Subcutaneous adipose tissue (tissue), 4 donors: ENCODE data around the gene KRTAP10-4. TPM values are rescaled to one million over a fixed set of nuclear protein-coding genes. Genes with fewer than 3 reads are reported as not detected.
"Not testable (repeated sequence)": the region's sequence is repeated elsewhere in the genome, so short reads cannot be mapped to it uniquely, and the experiment has no call there.

Experiments
- total RNA-seq, 4 donors: library from RNA; depleted of rRNA; stranded (reverse); fragments of >200 nt; gene quantifications; one replicate each; pipeline ENCODE4 v1.1.0, GENCODE V29; 2016
- TF ChIP-seq, protein P1 (sequence below): fragments of 450-650 bp; IDR thresholded peaks from one replicate; pipeline ENCODE4 v1.5.1; 2016; ENCODE audit warnings: low read depth, mild to moderate bottlenecking, control low read depth, antibody characterized with exemption, moderate library complexity

KRTAP10-4 gene
- total RNA-seq, 4 donors from 2014 or later = not detected

DNA sequence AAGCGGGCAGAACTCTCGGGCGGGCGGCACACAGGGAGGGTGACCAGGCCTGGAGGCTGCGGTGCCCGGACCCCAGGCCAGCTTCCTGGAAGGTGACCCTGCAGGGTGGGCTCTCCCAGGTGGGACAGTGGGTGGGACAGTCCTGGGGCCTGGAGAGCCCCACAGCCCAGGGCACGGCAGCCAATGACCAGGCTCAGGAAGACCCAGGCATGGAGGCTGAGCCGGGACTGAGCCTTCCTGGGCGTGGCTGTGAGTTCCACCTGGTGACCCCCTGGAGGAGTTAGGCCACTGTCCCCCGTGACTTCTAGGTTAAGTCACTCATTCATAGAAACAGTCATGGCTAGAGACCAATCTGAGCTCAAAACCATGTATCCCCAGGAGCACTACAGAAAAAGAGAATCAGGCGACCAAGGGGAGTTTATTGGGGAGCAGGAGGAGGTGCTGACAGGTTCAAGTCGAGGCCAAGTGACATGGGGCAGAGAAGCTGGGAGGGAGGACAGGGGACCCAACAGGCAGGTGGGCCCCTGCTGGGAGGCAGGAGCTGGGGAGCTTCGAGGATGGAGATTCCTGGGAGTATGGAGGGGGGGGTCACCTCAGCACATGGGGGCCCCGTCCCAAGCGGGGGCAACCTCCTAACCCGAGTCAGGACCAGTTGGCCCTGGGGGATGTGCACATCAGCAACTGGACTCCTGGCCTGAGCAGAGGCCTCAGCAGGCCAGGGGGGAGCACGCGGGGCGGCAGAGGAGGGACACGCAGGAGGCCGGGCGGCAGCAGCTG is 5.7 kb downstream of the KRTAP10-4 start:
- TF ChIP-seq, protein P1, sequence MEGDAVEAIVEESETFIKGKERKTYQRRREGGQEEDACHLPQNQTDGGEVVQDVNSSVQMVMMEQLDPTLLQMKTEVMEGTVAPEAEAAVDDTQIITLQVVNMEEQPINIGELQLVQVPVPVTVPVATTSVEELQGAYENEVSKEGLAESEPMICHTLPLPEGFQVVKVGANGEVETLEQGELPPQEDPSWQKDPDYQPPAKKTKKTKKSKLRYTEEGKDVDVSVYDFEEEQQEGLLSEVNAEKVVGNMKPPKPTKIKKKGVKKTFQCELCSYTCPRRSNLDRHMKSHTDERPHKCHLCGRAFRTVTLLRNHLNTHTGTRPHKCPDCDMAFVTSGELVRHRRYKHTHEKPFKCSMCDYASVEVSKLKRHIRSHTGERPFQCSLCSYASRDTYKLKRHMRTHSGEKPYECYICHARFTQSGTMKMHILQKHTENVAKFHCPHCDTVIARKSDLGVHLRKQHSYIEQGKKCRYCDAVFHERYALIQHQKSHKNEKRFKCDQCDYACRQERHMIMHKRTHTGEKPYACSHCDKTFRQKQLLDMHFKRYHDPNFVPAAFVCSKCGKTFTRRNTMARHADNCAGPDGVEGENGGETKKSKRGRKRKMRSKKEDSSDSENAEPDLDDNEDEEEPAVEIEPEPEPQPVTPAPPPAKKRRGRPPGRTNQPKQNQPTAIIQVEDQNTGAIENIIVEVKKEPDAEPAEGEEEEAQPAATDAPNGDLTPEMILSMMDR = no peak

DNA sequence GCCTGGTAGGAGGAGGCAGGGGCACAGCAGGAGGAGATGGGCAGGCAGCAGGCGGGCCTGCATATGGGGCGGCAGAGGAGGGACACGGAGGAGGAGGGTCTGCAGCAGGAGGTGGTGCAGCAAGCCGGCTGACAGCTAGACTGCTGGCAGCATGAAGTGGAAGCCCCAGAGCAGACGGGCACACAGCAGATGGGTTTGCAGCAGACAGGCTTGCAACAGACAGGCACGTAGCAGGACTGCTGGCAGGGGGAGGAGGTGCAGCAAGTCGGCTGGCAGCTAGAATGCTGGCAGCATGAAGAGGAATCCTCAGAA is 6.3 kb downstream of the KRTAP10-4 start:
- TF ChIP-seq, protein P1 = no peak

DNA sequence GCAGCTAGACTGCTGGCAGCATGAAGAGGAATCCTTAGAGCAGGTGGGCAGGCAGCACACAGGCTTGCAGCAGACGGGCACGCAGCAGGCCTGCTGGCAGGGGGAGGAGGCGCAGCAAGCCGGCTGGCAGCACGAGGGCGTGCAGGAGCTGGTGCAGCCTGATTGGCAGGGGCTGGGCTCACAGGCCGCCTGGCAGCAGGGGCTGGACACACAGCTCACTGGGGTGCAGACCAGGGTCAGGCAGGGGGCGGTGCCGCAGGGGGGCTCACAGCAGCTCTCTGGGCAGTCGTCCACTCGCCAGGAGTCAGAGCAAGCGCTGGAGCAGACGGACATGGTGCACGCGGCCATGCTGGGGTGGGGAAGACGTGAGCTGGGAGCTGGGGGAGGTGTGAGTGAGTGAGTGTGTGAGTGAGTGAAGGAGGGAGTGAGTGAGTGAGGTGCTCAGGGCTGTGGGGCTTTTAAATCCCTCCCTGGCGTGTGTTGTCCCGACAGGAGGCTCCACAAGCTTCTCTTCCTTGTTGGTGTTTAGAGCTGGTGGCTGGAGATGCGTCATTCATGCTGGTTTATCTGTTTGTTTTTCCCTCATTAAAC is 6.8 kb downstream of the KRTAP10-4 start, which contains the start of gene KRTAP10-5:
KRTAP10-5 (minus strand) TSS at position 374 of the 591 bp plus-strand sequence; CDS start at position 348, 26 bp downstream.
- TF ChIP-seq, protein P1 = not testable (repeated sequence)

DNA sequence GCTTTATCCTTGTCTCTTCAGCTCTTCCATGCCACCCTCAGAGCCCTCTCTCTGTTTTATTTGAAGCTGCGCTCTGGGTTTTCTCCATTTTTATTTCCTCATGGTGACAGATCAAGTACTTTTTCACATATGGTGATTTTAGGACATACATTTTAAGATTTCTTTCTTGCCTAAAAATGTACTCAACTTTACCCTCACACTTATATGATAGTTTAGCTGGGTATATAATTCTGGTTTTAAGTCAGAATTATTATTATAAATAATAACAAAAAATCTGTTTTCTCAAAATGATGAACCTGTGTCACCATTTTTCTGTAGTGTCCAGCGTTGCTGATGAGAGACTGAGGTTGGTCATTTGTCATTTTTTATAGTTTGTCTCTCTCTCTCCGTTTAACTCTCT is 7.6 kb downstream of the KRTAP10-4 start:
- TF ChIP-seq, protein P1 = no peak

DNA sequence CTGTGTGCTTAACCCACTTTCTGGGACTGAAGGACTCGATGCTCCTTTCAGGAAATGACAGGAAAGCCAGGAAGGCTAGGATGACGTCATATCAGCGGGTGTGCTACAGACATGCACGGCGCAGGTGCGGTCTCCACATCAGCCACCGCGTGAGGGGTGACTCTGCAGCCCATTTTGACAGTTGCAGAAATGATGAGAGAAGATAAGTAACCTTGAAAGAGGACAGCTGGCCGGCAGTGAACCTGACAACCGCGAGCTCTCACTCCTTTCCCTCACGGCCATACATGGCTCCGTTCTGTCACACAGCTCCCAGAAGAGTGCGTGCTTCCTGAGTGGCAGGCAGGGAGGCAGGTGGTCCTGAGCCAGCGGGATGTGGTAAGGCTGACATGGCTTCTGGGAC is 8.5 kb downstream of the KRTAP10-4 start:
- TF ChIP-seq, protein P1 = no peak

DNA sequence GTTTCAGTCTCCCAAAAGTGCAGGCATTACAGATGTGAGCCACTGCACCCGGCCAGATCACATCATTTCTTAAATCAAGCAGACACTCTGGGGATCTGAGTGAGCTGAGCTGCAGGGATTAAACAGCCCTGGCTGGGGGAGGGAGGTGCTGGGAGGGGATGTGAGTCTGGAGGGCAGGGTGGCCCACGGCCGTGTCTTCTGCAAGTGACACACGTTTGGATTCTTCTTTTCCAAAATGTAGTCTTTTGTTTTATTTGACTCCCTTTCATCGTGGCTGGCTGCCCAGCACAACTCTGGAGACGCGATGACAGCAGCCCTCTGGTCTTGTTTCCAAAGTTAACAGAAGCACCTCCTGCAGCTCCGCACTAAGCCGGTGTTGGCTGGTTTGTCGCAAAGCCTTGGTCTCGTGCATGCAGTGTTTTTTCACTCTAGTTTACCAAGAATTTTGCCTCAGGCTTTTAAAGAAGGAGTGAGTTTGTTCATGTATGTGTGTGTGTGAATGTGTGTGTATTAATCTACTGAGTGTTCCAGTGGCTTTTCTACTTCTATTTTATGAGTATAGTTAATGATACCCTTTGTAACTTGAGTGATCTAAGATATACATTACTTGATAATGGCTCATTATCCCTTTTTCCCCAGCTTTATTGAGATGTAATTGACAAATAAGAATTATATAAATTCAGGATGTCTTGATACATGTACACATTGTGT is 9.7 kb downstream of the KRTAP10-4 start:
- TF ChIP-seq, protein P1 = no peak

DNA sequence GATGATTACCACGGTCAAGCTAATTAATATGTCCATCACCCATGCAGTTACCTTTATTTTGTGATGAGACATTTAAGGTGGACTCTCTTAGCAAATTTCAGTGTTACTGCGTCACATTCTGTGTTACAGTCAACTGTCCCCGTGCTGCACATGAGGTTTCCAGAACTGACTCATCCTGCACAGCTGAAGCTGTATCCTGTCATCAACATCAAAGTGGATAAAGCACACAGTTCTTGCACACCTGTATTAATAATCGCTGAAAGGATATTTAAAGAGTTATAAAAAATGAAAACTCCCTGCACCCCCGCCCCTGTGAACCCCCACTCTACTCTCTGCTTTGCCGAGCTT is 10.2 kb downstream of the KRTAP10-4 start:
- TF ChIP-seq, protein P1 = no peak
